Adipocyte (in vitro differentiated cells): Measurements from ENCODE around the gene SLC12A6.
"Not testable (repeated sequence)": the region's sequence is repeated elsewhere in the genome, so short reads cannot be mapped to it uniquely, and the experiment has no call there.

Experiments used
- DNase-seq: peaks from one replicate; pipeline ENCODE4 v3.0.0-alpha.2; 2015; ENCODE audit warnings: low read depth
- H3K27me3 ChIP-seq: replicated peaks from 2 replicates; pipeline ENCODE4 v1.7.0; 2013; ENCODE audit warnings: mild to moderate bottlenecking, low read length, moderate library complexity; ENCODE audit not compliant: control insufficient read depth, insufficient read depth
- H3K36me3 ChIP-seq: 2 replicates; pipeline ENCODE4 v1.7.0; 2013; ENCODE audit warnings: low read length, mild to moderate bottlenecking, moderate library complexity; ENCODE audit not compliant: control insufficient read depth, insufficient read depth, severe bottlenecking
- H3K4me1 ChIP-seq: 2 replicates; pipeline ENCODE4 v1.7.0; 2013; ENCODE audit warnings: mild to moderate bottlenecking, low read length, moderate library complexity; ENCODE audit not compliant: control insufficient read depth, insufficient read depth
- H3K4me3 ChIP-seq: 2 replicates; pipeline ENCODE4 v1.7.0; 2013; ENCODE audit warnings: mild to moderate bottlenecking, low read length, moderate library complexity
- H3K9ac ChIP-seq: 2 replicates; pipeline ENCODE4 v1.7.0; 2013; ENCODE audit warnings: mild to moderate bottlenecking, low read length, moderate library complexity
- H3K9me3 ChIP-seq: 2 replicates; pipeline ENCODE4 v1.7.0; 2013; ENCODE audit warnings: mild to moderate bottlenecking, low read length, moderate library complexity; ENCODE audit not compliant: control insufficient read depth

The SLC12A6 gene

GRCh38 chr15:34355241-34355640 is 17.7 kb upstream of the SLC12A6 start:
- DNase-seq, result no peak
- no peak overlapping the region for H3K4me3 ChIP-seq
- H3K36me3 ChIP-seq, result peaks cover 8% of the 10 kb centered on the region
- H3K9ac ChIP-seq, result no peak overlapping the region
- H3K4me1 ChIP-seq, result no peaks in the 10 kb centered on the region
- H3K27me3 ChIP-seq, result no peaks in the 10 kb centered on the region
- H3K9me3 ChIP-seq, result no peaks in the 10 kb centered on the region

- Histone ChIP-seq H3K36me3 (peaks cover 5% of the 10 kb centered on the region), H3K27me3 (no peaks in the 10 kb centered on the region), H3K9ac (no peak overlapping the region), H3K4me3 (no peak overlapping the region), H3K4me1 (no peaks in the 10 kb centered on the region), H3K9me3 (no peaks in the 10 kb centered on the region)
- DNase-seq, result no peak
Measured at GRCh38 chr15:34354286-34354685, 16.7 kb upstream of the SLC12A6 start.

GRCh38 chr15:34353627-34354026 is 16.0 kb upstream of the SLC12A6 start:
- Histone ChIP-seq H3K9me3 (no peaks in the 10 kb centered on the region), H3K4me3 (no peak overlapping the region), H3K4me1 (no peaks in the 10 kb centered on the region), H3K27me3 (no peaks in the 10 kb centered on the region), H3K9ac (no peak overlapping the region), H3K36me3 (peaks cover 5% of the 10 kb centered on the region)
- no peak for DNase-seq

GRCh38 chr15:34352996-34353395 is 15.4 kb upstream of the SLC12A6 start:
- not testable (repeated sequence) for H3K27me3 ChIP-seq, H3K36me3 ChIP-seq, H3K4me3 ChIP-seq, H3K9me3 ChIP-seq, H3K9ac ChIP-seq, H3K4me1 ChIP-seq, DNase-seq

GRCh38 chr15:34349769-34350168 is 12.2 kb upstream of the SLC12A6 start:
- no peaks in the 10 kb centered on the region for H3K9me3 ChIP-seq
- no peak overlapping the region for H3K9ac ChIP-seq
- no peaks in the 10 kb centered on the region for H3K36me3 ChIP-seq
- no peaks in the 10 kb centered on the region for H3K27me3 ChIP-seq
- no peak for DNase-seq
- H3K4me1 ChIP-seq, result no peaks in the 10 kb centered on the region
- no peak overlapping the region for H3K4me3 ChIP-seq

GRCh38 chr15:34348735-34349300 is 11.2 kb upstream of the SLC12A6 start:
- no peak overlapping the region for H3K4me3 ChIP-seq
- no peaks in the 10 kb centered on the region for H3K27me3 ChIP-seq
- no peak overlapping the region for H3K9ac ChIP-seq
- DNase-seq, result no peak
- no peaks in the 10 kb centered on the region for H3K9me3 ChIP-seq
- H3K4me1 ChIP-seq, result no peaks in the 10 kb centered on the region
- no peaks in the 10 kb centered on the region for H3K36me3 ChIP-seq

GRCh38 chr15:34347951-34348638 is 10.5 kb upstream of the SLC12A6 start:
- Histone ChIP-seq H3K4me3 (no peak overlapping the region), H3K27me3 (no peaks in the 10 kb centered on the region), H3K9me3 (no peaks in the 10 kb centered on the region), H3K4me1 (no peaks in the 10 kb centered on the region), H3K36me3 (no peaks in the 10 kb centered on the region), H3K9ac (no peak overlapping the region)
- DNase-seq, result no peak

- Histone ChIP-seq H3K4me3 (peak within 1 kb of the TSS; percentile 97), H3K9ac (peak within 1 kb of the TSS; percentile 93), H3K36me3 (peaks cover 11% of the 10 kb centered on the region), H3K9me3 (no peaks in the 10 kb centered on the region), H3K27me3 (no peaks in the 10 kb centered on the region), H3K4me1 (peaks cover 17% of the 10 kb centered on the region)
- peak; percentile 96 for DNase-seq
Measured at GRCh38 chr15:34342737-34343575, 5.4 kb upstream of the SLC12A6 start, which contains the start of the genes NOP10 and NUTM1. Gene NOP10 (minus strand): TSS chr15:34343136. CDS start chr15:34343073, 63 bp downstream. Gene NUTM1 (plus strand): TSS chr15:34343315. CDS start chr15:34343697, 382 bp downstream.

GRCh38 chr15:34342213-34342736 is 4.7 kb upstream of the SLC12A6 start:
- Histone ChIP-seq H3K4me3 (peak overlapping the region; percentile 97), H3K9ac (peak overlapping the region; percentile 93), H3K36me3 (peaks cover 11% of the 10 kb centered on the region), H3K4me1 (peaks cover 17% of the 10 kb centered on the region)
- H3K27me3 ChIP-seq, DNase-seq, H3K9me3 ChIP-seq: not testable (repeated sequence)

GRCh38 chr15:34341381-34342212 is 4.0 kb upstream of the SLC12A6 start:
- no peaks in the 10 kb centered on the region for H3K9me3 ChIP-seq
- no peaks in the 10 kb centered on the region for H3K27me3 ChIP-seq
- H3K4me3 ChIP-seq, result peak overlapping the region; percentile 97
- H3K36me3 ChIP-seq, result peaks cover 11% of the 10 kb centered on the region
- peaks cover 23% of the 10 kb centered on the region for H3K4me1 ChIP-seq
- H3K9ac ChIP-seq, result peak overlapping the region; percentile 93
- no peak for DNase-seq
